Testis (tissue), 3 donors: ENCODE results near the gene ICA1. TPM values are rescaled to one million over a fixed set of nuclear protein-coding genes. Genes with fewer than 3 reads are reported as not detected.

Experiments used
- DNase-seq: peaks from one replicate; pipeline ENCODE4 v3.0.0-alpha.2; 2019
- H3K27ac ChIP-seq, 2 donors: fragments of 200-600 bp; sonication (generic); one replicate each; pipeline ENCODE4 v1.5.1; 2019
- H3K27me3 ChIP-seq: fragments of 200-600 bp; sonication (generic); one replicate; pipeline ENCODE4 v1.5.1; 2019
- H3K36me3 ChIP-seq: fragments of 200-600 bp; sonication (generic); one replicate; pipeline ENCODE4 v1.5.1; 2017; ENCODE audit warnings: low read depth; ENCODE audit errors: missing control alignments
- H3K4me1 ChIP-seq: fragments of 200-600 bp; sonication (generic); one replicate; pipeline ENCODE4 v1.5.1; 2019
- H3K4me3 ChIP-seq, 2 donors: fragments of 200-600 bp; sonication (generic); one replicate each; pipeline ENCODE4 v1.5.1; 2017 to 2019
- H3K9me3 ChIP-seq: fragments of 200-600 bp; sonication (generic); one replicate; pipeline ENCODE4 v1.5.1; 2017
- CTCF ChIP-seq, 3 experiments: fragments of 450-650 bp in 2 of 3; fragments of 200-600 bp in 1 of 3; sonication (generic) in 1 of 3; IDR thresholded peaks; one replicate each; pipeline ENCODE4 v1.5.1; 2016 to 2019; ENCODE audit warnings: antibody characterized with exemption in 3 of 3, mild to moderate bottlenecking in 2 of 3, moderate library complexity in 1 of 3
- POLR2A ChIP-seq: fragments of 450-650 bp; IDR thresholded peaks from one replicate; pipeline ENCODE4 v1.6.1; 2017; ENCODE audit warnings: antibody characterized with exemption, mild to moderate bottlenecking, moderate library complexity
- WGBS, 2 donors: methylation state at CpG; one replicate each; pipeline ENCODE4 v1.1.5; 2018; 5-methylcytosine and 5-hydroxymethylcytosine counted together
- intact Hi-C: fragments of 100-400 bp; cut with DNase I; formaldehyde crosslinking; loops from one replicate; pipeline ENCODE4 v1.15.1; 2023; ENCODE audit warnings: low total_unique reads
- polyA plus RNA-seq: library from polyadenylated mRNA; stranded (reverse); fragments of 350-450 nt; fragmentation: Illumina TruSeq; extraction: RNeasy Lipid Tissue Mini Kit (QIAGEN cat#74804); gene quantifications from one replicate; pipeline ENCODE4 v1.2.3, GENCODE V29; 2014; ENCODE audit warnings: low read depth, low replicate concordance; ENCODE audit not compliant: insufficient read depth
- total RNA-seq, 2 donors: library from RNA; depleted of rRNA; stranded (reverse); fragments of >200 nt; gene quantifications; one replicate each; pipeline ENCODE4 v1.2.3, GENCODE V29; 2016

Gene ICA1
- total and polyA plus RNA-seq, 3 donors from 2014 or later: 33.6 to 90.3 (median 76.1) TPM

GRCh38 chr7:8121243-8121642 is 140.7 kb downstream of the ICA1 start:
- no peak for TF ChIP-seq CTCF (IDR thresholded peaks at IDR 0.05)
- no peak for TF ChIP-seq POLR2A

GRCh38 chr7:8120390-8121058 is 141.4 kb downstream of the ICA1 start:
- intact Hi-C loops: no loop called here
- 89 to 92% methylated on average over 12 of the region's 12 CpGs for WGBS, 2 donors

More at GRCh38 chr7:8121243-8121642, 140.7 kb downstream of the ICA1 start:
- intact Hi-C loops: no loop called here
- Histone ChIP-seq H3K36me3 (no peaks in the 10 kb centered on the region), H3K4me3 (no peak overlapping the region), H3K9me3 (no peaks in the 10 kb centered on the region), H3K27me3 (no peaks in the 10 kb centered on the region), H3K4me1 (no peaks in the 10 kb centered on the region), H3K27ac (no peak overlapping the region)
- no peak for DNase-seq
- WGBS, 2 donors: 92 to 95% methylated on average over 3 of the region's 3 CpGs

GRCh38 chr7:8119262-8119661 is 142.7 kb downstream of the ICA1 start:
- TF ChIP-seq POLR2A (no peak), CTCF (IDR thresholded peaks at IDR 0.05) (no peak)
- Histone ChIP-seq H3K9me3 (no peaks in the 10 kb centered on the region), H3K4me3 (no peak overlapping the region), H3K4me1 (no peaks in the 10 kb centered on the region), H3K36me3 (no peaks in the 10 kb centered on the region), H3K27ac (no peak overlapping the region), H3K27me3 (no peaks in the 10 kb centered on the region)
- DNase-seq: no peak
- WGBS, 2 donors: 87 to 92% methylated on average over 8 of the region's 8 CpGs
- intact Hi-C loops: no loop called here

More at GRCh38 chr7:8120390-8121058, 141.4 kb downstream of the ICA1 start:
- H3K27ac ChIP-seq: no peak overlapping the region
- H3K9me3 ChIP-seq: no peaks in the 10 kb centered on the region
- no peak for DNase-seq
- no peaks in the 10 kb centered on the region for H3K4me1 ChIP-seq
- H3K27me3 ChIP-seq: no peaks in the 10 kb centered on the region
- no peak for TF ChIP-seq CTCF (IDR thresholded peaks at IDR 0.05)
- TF ChIP-seq POLR2A: no peak
- H3K4me3 ChIP-seq: no peak overlapping the region
- no peaks in the 10 kb centered on the region for H3K36me3 ChIP-seq

- 86 to 89% methylated on average over 2 of the region's 2 CpGs for WGBS, 2 donors
- intact Hi-C loops: no loop called here
- H3K27me3 ChIP-seq: no peaks in the 10 kb centered on the region
- no peaks in the 10 kb centered on the region for H3K36me3 ChIP-seq
- no peak overlapping the region for H3K4me3 ChIP-seq
- DNase-seq: no peak
- H3K27ac ChIP-seq: no peak overlapping the region
- H3K4me1 ChIP-seq: no peaks in the 10 kb centered on the region
- TF ChIP-seq POLR2A (no peak), CTCF (IDR thresholded peaks at IDR 0.05) (no peak)
- H3K9me3 ChIP-seq: no peaks in the 10 kb centered on the region
Measured at GRCh38 chr7:8117195-8117594, 144.8 kb downstream of the ICA1 start.
